ENCODE measurements around the gene TRAF6.

Gene TRAF6

DNA sequence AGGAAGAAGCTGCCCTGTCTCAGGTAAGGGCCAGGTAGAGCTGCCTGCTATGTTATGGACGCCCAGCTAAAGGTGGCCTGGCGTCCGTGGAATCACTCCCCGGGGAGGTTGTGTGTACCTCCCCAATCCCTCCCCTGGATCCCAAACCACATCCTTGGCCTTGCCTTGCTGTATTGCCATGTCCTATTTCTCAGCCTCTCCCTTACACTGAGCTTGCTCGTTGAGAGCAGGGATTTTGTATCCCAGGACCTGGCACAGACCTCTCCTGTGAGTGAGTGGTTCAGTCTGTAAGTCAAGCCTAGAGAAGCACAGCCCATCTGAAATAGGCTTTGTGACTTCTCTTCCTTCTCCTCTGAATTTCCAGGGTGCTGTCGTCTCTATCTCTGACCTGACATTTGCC, 53.9 kb downstream of the TRAF6 start:
- peak; percentile 59 for DNase-seq

DNA sequence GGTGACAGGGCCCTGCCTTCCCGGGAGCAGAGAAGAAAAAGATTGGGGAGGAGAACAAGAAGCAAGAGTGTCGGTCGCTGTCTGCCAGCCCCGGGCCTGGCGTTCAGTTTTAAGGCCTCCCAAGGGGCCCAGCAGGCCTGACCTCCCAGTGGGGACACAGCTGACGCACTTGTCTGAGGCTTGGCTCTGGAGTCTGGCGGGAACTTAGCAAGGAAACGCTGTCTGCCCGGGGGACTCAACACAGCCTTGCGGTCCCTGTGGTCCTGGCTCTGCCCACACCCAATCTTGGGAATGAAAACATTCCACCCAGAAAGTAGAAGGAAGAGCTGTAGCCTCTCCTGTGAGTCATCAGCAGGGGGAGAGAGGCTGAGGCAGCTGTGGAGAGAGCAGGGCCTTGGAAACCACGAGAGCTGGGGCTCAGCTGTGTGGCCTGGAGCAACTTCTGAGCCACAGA, 54.4 kb downstream of the TRAF6 start:
- peak; percentile 97 for DNase-seq

DNA sequence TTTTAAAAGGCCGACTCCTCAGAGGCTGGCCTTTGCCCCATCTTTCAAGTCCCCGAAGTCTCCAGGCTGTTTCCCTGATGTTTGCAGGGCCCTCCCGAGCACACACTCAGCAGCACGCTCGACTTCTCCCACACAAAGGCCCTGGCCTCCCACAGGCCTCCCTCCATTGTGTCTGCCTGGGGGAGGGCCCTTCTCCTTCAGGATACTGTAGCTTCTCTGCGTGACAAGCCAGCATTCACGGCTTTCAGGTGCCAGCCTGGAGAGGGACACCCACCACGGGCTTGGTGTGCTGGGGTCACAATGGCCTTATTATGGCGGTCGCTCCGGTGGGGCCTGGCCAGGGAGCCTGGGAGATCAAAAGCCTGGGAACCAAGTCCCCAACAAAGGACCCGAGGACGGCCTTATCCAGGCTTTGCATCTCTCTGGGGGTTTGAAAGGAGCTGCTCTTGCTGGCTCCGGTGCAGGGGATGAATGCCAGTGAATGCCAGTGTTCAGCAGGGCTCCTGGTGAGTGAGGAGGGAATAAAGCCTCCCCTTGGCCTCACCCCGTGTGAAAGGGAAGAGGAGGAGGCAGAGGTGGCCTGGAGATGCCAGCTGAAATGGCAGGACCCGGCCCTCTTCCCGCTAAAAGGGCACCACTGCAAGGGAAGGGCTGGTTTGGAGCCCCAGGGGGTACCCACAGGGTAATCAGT, 55.0 kb downstream of the TRAF6 start:
- DNase-seq = no peak

DNA sequence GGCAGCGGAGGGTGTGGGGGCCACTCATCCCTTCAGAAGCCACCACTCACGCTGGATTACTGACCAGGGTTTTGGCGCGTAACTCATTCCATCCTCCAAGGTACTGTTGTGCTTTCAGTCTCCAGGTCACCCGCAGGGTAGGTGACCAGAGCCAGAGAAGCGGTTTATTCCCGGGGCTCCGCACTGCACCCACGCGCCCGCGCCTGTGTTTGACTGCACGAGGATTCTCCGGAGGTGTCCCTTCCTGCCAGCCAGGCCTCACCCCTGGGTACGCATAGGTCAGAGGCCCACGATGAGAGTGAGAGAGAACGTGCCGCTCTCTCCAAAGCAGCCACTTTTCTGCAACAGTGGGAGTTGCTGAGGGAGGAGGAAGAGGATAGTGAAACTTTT, 55.5 kb downstream of the TRAF6 start:
- DNase-seq = no peak

DNA sequence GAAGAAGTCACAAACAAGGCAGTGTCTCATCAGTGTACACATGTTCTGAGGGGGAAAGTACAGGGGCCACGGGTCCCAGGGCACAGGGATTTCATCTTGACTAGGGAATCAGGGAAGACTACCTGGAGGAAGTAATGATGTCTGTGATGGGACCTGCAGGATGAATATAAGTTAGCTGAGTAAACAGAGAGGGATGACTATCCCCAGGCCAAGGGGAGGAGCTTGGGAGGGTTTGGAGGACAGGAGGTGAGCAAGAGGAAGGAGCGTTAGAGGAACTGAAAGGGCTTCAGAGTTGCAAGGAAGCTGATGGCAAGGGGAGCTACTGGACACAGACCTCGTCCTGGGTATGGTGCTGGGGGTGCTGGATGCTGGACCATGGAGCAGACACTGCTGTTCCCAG, 56.4 kb downstream of the TRAF6 start:
- no peak for DNase-seq

DNA sequence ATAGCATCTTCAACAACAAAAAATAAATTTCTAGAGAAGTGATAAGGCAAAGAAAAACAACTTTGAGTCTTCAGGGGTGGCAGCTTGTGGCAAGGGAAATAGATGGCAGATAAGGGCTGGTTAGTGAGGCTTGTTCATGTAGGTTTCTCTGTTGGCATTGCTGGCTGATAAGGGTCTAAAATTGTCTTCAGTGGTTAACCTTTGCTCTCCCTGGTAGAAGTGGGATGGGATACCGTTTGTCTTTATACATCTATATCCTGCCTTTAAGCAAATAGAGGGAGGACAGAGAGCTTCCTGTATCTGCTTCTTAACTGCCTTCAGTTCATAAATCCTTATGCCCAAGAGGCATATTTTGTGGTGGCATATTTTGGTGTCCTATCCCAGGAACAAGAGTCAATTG, 57.1 kb downstream of the TRAF6 start:
- no peak for DNase-seq

DNA sequence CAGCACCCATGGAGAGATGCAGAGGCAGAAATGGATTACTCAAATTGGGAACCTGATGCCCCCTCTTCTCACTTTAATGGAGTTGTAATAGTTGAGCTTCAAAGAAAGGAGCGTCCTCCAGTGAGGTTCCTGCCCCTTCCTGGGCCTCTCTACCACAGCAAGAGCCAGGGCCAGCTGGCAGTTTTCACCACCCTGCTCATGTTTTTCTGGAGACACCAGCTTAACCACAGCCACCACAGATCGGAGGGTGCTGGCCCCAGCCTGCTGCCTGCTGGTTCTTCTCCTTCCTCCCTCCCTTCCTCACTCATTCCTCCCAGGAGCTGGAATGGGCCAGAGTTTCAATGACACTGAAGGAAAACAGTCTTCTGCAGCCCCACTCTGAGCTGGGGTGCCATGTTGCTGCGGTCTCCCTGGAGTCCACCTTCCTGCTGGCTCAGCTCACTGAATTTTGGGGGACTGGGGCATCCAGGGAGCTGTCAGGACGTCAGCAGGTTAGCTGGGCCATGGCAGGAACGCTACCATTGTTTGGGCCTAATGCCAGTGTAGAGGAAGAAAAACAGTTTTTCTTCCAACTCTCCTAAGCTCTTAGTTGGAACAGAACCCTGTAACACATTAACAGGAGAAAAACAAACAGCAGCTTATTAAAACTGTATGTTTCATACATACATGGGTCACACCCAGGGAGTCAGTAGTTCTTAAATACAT, 57.7 kb downstream of the TRAF6 start:
- no peak for DNase-seq

DNA sequence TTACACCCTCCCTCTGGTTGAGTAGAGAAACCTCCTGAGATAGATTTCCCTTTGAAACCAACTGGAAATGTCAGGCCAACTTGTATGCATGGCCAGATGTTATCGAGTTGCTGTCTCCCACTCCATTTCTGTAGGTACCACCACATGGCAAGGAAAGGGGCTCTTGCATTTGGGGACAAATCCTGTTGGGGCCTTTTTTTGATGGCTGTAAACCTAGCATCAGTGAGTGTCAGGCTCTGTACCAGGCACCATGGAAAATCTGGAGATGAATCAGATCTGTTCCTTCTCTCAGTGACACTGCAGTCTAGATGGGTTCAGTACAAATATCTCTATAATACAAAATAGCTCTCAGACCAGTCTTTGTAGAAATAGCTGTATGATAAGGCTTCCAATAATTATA, 58.4 kb downstream of the TRAF6 start:
- no peak for DNase-seq

DNA sequence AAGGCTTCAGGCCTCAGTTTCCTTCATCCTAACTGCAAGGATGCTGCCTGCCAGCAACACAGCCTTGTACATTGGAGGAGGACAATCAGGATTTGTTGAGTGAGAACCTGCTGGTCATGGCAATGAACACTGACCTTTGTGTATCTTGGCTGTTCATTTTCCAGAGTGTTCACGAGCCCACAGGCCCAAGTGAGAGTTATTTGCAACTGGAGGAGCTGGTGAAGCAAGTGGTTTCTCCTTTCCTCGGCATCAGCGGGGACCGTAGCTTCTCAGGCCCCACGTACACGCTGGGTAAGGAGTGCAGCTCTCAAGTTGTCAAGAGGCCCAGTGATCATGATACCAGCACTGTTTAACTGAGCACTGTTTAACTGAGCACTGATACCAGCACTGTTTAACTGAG, 59.0 kb downstream of the TRAF6 start:
- DNase-seq = no peak

DNA sequence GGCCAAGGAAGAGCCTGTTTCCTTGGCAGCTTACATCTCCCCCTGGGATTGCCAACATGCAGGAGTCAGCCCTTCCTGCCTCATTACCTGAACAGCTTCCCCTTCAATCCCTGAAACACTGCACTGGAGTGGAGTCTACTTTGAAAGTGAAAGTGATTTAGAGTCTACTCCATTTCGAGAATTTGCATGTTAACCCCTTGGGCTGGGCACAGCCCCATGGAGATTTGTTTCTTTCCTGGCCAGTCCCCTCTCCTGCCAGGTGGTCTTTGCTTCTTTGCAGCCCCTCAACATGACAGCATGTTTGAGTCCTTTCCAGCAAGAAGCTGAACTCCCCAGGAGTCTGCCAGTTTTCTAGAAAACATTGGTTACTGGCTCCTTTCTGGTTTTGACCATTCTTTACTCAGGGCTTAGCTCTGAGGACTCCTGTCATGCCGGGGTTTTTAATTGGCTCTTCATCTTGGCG, 59.9 kb downstream of the TRAF6 start:
- DNase-seq = no peak

DNA sequence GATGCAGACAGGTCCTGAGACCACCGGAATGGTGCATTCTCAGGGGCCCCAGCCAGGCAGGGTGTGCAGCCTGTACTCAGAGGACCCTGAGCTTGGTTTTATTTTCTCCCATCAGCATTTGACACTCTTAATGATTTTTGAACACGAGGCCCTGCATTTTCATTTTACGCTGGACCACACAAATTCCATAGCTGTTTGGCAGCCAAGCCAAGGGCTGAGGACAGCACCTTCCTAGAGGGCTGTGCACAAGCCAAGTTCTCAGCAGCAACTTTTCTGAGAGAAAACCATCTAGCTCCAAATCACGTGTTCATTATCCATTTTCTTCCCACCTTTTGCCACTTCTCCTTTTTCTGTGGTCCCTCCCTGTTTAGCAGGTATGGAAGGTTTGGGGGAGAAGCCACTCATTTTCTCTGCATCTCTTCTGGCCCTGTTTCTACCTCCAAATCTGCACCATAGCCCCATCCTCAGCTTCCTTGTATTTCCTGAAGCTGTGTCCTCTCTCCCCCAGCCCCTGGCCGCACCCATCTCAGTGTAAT, 60.4 kb downstream of the TRAF6 start:
- DNase-seq = no peak

DNA sequence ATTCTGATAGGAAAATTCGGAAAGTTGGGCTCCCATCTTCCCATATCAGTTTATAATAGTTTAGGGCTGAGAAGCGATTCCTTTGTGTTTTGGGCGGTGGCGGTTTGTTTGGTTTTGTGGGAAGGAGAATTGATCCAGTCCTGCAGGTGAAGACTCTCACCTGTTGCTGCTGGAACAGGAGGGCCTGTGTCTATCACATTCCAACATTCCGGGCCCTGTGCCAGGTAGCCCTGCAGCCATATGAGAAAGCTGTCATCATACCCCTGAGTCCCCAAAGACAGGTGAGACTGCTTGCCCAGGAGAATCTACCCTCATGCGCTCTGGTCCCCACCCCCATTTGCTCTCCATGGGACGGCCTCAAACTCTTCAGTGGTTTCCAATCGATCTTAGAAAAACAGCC, 62.1 kb downstream of the TRAF6 start:
- DNase-seq = no peak

DNA sequence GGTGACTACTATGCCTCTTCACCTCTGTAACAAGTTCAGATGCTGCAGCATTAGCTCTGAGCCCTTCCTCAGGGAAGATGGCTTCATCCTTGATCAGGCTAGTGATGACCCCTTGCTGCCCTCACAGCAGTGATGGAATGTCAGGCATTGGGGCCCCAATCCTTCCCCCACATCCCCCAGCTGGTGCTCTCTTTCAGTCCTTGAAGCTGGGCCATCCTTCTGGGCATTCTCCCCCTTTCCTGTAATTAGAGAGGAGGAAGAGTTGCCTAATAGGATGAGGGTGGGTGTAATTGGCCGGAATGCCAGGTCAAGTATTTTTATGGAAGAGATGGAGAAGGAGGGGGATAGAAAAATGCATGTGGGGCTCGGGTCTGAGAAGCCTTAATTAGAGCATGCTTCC, 62.6 kb downstream of the TRAF6 start:
- no peak for DNase-seq

DNA sequence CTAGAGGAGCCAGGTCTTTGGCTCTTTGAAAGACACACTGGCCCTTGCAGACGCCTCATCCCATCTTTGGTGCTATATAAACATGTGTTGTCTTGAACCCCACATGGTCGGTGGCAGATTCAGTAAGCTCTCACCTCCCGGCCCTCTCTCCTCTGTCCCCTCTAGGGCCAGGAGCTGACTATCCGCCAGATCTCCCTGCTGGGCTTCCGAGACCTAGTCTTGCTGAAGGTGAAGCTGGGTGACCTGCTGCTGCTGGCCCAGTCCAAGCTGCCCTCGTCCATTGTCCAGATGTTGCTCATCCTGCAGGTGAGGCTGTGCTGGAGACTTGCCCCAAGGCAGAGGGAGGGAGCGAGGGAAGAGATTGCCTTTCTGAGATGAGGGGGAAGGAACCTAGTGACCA, 63.9 kb downstream of the TRAF6 start:
- no peak for DNase-seq

DNA sequence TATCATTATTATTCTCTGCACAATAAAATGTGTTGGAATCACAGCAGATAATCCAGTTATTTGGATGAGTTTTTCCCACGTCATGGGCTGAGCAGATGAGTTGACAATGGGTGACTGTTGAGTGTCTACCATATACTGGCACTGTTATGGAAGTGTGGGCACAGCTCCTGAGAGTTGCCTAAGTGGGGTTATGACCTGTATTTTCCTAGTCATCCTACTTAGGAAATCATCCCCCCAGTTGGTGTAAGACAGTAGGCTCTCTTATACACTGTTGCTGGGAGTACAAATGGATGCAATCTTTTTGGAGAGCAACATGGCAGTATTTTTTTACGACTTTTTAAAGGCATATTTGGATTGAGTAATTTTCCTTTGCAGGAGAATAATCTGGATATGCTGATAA, 66.4 kb downstream of the TRAF6 start:
- DNase-seq = no peak

DNA sequence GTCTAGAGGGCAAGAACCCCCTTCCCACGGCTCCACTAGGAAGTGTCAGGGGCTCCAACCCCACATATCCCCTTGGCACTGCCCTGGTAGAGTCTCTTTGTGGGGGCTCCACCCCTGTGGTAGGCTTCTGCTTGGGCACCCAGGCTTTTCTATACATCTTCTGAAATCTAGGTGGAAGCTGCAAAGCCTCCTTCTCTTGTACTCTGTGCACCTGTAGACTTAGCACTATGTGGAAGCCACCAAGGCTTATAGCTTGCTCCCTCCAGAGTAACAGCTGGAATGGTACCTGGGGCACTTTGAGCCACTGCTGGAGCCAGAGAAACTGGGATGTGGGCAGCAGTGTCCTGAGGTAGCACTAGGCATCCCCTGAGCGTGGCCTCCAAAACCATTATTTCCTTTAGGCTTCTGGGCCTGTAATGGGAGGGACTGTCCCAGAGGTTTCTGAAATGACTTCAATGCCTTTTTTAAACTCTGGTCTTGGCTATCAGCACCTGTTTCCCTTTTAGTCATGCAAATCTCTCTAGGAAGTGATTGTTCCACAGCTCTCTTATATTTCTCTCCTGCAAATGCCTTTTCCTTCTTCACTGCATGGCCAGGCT, 68.4 kb downstream of the TRAF6 start:
- DNase-seq = no peak

DNA sequence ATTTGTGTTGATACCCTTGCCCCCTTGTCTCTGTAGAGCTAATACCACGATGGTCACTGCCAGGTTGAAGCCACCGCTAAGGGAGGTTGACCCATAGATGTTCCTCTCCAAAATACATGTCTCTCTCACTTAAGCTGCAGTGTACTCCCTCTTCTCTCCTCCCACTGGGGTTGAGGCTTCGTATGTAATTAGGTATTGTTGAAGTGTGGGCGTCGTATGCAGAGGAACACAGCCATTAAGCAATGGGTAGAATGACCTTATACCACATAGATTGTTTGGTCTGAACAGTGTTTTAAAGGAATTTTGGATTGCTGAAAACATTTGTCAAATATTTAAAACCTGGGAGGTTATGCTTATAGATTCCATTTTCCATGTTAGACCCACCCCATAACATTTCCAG, 71.9 kb downstream of the TRAF6 start:
- DNase-seq = no peak

DNA sequence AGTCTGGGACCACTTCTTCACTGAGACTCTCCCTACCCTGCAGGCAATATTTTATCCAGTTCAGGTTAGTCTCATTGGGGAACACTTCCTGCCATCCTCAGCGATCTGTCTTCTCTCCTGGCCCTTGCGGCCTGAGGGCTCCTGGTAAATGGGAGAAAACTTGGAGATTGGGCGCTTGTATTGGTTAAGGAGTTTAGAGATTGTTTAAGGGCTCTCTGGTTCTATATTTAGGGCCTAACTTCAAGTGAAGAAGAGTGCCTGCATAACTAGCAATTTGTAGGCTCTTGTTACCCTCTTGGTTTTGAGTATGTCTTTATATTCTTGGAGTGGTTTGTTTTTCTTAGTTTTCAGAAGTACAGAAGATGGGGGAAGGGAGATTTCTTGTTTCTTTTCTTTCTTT, 72.7 kb downstream of the TRAF6 start:
- DNase-seq = no peak

Data from NCI-H226 (cell line).